VCaP (cell line): Measurements from ENCODE around the gene FOXA2.

Source experiments
- H3K27ac ChIP-seq: fragments of 450-650 bp; 2 replicates; pipeline ENCODE4 v1.5.1; 2017
- TF ChIP-seq, protein P1 (sequence below): fragments of 450-650 bp; conservative IDR thresholded peaks from 2 replicates; pipeline ENCODE4 v1.5.1; 2017; ENCODE audit warnings: mild to moderate bottlenecking, moderate library complexity

The FOXA2 gene

DNA sequence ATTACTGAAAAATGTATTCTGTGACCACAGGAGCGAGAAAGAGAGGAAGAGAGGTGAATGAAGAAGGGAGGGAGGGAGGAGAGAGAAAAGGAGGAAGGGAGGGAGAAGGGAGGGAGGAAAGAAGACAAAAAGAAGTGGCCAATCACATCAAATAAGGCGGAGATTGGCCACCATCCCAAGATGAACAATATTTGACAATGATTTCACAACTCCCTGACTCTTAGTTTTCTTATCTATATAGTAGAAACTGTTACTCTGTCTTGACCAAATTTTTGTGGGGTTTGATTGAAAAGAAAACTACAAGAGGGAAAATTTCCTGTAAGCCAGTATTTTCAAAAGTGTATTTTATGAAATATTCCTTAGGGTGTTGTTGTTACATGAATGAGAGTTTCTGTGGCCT is 52.6 kb downstream of the FOXA2 start:
- TF ChIP-seq, protein P1, sequence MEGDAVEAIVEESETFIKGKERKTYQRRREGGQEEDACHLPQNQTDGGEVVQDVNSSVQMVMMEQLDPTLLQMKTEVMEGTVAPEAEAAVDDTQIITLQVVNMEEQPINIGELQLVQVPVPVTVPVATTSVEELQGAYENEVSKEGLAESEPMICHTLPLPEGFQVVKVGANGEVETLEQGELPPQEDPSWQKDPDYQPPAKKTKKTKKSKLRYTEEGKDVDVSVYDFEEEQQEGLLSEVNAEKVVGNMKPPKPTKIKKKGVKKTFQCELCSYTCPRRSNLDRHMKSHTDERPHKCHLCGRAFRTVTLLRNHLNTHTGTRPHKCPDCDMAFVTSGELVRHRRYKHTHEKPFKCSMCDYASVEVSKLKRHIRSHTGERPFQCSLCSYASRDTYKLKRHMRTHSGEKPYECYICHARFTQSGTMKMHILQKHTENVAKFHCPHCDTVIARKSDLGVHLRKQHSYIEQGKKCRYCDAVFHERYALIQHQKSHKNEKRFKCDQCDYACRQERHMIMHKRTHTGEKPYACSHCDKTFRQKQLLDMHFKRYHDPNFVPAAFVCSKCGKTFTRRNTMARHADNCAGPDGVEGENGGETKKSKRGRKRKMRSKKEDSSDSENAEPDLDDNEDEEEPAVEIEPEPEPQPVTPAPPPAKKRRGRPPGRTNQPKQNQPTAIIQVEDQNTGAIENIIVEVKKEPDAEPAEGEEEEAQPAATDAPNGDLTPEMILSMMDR: no peak
- H3K27ac ChIP-seq: no peak overlapping the region

DNA sequence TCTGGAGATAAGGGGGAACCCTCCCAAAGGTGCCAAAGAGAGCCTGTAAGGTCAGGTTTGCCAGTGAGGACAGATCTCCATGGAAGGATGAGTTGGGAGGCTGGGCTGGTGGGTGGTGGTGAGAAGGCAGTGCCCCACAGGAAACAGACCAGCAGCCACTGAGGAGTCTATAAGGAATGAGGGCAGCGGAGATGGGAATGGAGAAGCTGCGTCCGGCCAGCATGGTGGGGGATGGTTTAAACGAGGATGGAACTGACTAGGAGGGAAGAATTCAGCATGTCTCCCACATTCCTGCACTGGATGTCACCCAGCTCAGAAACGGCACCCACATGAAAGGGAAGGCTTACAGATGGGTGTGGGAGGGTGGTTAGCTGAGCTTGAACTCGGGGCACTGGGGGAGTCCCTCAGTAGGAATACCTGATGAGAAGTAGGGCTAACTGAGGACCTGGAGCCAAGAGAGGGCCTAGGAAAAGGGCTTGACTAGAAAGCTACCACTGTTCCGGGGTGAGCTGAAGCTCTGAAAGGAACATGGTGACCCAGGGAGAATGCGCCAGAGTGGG is 53.2 kb downstream of the FOXA2 start:
- TF ChIP-seq, protein P1: no peak
- H3K27ac ChIP-seq: no peak overlapping the region
